GM19035 (cell line): ENCODE results near the gene ZNF423.

ENCODE experiments used
- ATAC-seq: cut with Tn5 transposase; IDR thresholded peaks from one replicate; pipeline ENCODE4 v1.9.1; 2021; ENCODE audit not compliant: unreplicated experiment

ZNF423 gene

DNA sequence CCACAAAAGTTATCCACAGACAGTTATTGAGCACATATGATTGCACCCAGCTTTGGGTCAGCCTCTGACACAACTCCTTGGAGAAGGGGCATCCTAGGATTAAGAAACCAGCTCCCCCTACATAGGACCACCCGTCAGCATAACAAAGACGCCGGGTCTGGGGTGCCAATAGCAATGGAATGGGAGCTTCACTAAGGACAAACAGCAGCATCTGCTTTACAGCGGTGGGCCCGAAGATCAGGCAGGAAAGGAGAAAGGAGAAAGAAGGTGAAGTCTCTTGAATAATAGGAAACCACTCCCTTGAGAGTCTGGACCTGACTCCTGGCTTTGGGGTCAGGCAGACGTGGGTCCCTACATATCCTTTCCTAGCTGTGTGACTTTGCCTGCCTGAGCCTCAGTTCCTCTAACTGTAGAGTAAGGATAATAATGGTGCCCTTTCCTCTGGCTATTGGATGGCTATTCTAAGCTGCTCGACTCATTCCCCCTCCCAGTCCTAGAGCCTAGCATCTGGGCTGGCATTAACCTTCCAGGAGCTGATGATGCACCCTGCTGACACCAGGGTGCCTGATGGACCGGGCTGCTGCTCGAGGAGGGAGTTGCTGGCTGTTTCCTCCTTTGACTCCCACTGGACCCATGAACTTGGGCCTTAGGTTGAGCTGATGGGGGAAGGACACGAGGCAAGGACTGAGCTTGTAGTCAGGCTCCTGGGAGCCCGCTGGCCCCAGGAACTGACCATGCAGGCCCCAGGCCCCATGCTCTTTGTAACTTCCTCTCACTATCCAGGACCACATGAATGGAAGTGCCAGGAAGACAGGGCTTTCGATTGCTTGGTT lies 388.2 kb downstream of the ZNF423 start:
- ATAC-seq = no peak

DNA sequence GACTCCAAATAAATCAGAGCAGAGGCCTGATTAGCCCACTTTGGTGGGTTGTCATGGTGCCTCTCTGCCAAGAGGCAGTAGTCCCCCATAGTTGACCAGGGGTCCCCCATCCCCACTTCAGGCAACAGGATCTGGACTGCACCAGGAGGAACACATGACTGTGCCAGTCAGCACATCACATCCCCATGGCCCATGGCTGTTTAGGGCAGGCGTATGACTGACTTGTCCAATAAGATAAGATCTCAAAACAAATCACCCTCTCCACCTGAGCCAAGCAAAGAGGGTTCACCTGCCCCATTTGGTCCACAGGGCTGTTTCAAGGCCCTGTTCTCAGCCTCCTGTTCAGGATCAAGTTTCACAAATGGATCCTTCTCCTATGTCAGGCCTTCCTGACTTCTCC lies 389.0 kb downstream of the ZNF423 start:
- no peak for ATAC-seq

GRCh38 chr16:49466529-49466831 lies 389.4 kb downstream of the ZNF423 start:
- ATAC-seq = no peak

- ATAC-seq = no peak
These were observed 390.0 kb downstream of the ZNF423 start for GRCh38 chr16:49465661-49466528.

DNA sequence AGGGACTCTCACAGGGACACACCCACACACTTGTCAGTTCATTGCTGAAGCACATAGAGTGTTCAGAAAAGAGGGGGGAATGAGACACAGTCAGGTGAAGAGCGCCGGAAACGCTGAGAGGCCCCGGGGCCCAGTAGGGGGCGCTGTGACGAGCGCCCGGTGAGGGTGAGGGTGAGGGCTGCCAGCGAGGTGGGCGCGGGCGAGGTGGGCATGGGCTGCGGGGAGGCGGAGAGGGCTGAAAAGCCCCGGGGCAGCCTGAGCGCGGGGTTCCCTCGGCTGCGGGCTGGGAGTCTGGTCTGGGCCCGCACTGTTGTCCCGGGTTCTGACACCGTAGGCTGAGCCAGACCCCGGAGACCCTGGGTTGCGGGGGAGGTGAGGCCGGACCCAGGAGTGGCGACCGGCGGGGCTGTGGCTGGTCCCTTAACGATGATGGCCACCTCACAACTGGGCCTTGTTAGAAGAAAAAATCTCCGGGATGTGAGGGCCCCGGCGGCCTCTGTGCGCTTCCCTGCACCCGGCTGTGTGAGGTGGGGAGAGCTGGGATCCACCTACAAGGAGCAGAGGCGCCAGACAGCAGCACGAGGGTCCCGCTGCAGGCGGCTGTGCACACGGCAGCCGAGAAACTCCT lies 390.9 kb downstream of the ZNF423 start:
- ATAC-seq = no peak

DNA sequence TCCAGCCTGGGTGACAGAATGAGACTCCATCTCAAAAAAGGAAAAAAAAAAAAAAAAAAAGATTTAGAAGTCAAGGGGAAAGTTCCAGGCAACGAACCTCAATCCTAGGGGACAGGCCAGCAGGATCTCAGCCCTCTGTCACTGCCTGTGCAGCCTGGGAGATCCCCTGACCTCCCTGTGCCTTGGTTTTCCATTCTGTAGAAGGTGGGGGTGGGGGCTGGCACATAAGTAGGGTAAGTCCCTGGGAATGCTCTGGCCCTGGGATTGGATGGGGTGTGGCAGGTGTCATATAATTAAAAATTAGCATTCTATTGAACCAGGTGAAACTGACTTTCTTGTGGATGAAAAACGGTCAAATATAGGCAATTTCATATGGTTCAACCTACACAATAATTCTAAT lies 391.8 kb downstream of the ZNF423 start:
- ATAC-seq = no peak

DNA sequence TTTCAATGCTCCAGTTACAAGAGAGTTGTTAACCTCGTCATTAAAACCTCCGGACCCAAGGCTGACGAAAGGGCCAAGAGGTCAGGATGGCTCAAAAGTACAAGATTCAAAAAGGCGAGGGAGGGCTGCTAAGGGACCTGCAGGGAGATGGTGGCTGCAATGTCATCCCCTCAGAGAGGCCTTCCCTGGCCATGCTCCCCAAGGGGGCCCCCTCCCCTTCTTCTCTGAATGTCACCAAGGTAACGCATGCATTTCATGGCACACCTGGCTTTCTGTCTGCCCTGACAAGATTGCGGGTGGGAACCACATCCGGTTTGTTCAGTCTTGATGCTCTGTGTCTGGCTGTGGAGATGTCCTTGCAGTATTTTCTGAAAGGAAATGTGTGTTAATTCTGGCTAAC lies 392.4 kb downstream of the ZNF423 start:
- ATAC-seq = peak; percentile 98

DNA sequence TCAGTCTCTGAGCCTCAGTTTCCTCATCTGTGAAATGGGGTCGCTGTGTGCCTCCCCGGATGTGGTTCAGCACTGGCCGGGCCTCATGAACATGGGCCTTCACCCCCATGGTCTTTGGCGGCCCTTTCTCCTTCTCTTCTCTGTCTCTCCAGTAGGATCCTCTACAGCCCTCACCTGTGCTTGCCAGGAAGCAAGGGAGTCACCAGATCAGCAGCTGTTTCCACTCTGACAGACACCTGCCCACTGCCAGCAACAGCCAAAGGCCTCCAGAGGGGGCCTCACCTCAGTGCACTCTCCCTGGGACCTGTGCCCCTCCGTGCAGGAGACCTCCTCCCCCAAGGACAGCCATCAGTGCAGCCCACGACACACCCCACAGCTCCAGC lies 392.9 kb downstream of the ZNF423 start:
- no peak for ATAC-seq

- ATAC-seq = no peak
These were observed 393.4 kb downstream of the ZNF423 start for GRCh38 chr16:49462362-49462988.

- no peak for ATAC-seq
These were observed 394.4 kb downstream of the ZNF423 start for GRCh38 chr16:49461517-49461951.

DNA sequence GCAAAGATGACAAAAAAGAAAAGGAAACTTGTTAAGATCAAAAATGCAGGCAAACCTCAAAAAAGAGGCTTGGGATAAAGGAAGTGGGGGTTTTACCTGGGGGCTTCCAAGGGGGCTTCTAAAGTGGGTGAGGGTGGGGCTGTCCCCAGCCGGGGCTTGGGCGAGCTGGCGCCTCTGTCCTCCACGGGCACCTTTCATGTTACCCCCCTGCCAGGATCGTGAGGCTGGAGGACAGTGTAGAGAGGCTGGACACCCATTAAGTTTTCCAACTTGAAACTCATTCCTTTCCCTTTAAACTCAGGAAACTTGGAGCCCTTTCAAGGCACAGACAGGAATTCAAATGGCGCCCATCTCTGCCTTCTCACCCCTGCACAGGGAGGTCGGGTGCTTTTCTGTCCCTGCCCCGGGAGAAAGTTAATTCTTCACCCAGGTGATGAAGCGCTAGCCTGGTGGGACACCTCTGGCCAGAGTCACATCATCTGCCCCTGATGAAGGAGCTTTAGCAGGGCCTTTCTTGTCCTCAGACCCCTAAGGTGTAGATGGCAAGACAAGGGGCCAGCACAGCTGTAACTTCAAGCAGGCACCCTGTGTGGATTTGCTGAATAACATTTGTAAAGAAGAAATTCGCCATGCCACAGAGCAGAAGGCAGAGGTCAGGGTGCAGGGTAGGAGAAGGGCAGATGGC lies 395.0 kb downstream of the ZNF423 start:
- no peak for ATAC-seq

DNA sequence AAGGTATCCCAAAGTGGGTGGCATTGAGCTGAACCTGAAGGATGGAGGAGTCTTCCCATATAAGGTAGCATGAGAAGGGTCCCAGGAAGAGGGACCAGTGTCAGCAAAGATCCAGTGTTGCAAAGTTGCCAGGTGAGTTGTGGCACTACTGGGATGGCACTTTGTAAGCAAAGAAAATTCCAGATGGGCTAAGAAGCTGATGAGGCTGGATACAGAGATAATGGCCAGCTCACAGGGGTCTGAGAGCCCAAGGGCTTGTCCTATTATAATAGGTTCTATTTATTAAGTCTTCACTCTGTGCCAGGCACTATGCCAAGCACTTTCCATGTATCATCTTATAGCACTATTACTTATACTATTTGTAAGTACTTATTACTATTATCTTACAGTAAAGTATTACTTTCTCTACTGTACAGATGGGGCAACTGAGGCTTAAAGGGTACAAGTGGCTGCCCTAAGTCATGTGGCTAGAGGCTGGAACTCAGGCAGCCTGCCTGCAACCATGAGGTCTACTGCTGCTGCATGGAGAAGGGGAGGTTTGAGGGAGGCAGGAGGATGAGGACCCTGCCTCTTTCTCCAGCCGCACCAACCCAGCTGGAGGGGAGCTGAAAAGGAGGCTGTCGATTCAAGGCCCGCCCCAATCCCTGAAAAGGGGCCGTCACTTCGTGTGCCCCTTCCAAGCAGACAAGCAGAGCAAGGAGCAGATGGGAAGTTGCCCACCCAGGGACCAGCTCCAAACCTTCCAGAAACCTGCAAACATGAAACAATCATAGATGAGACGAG lies 395.8 kb downstream of the ZNF423 start:
- ATAC-seq = no peak

DNA sequence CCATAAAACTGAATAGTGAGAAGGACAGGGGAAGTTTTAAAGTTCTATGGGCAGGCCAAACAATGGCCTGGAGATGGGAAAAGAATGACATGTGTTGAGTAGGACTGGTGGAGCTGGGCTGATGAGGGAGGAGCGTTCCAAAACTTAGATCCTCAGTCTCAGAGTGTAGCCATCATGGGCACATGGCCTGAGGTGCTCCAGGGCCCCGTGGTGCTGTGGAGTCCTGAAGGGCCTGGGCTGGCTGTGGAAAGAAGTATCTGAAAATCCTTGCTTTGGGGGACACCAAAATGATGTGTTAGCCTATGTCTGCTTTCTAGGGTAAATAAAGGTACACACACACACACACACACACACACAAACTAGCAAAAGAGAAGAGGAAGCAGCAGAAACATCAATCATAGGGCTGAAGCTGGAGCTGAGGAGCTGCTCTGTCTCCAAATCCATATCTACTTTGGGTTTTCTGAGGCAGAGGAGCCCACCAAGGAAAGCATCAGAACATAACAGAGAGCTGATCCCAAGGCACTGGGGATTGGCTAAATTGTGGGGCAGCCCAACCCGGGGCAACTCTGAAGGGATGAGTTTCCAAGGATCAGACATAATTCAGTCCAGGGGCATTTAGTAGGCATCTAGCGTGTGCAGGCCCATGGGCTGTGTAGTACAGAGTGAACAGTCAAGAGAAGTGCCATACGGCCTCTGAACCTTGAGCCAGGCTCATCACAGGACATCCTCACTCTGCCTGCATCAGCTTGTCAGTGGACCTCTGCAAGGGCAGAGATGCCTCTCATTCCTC lies 397.1 kb downstream of the ZNF423 start:
- no peak for ATAC-seq

- no peak for ATAC-seq
These were observed 397.7 kb downstream of the ZNF423 start for GRCh38 chr16:49458243-49458642.

- ATAC-seq = no peak
These were observed 398.7 kb downstream of the ZNF423 start for GRCh38 chr16:49457196-49457595.

DNA sequence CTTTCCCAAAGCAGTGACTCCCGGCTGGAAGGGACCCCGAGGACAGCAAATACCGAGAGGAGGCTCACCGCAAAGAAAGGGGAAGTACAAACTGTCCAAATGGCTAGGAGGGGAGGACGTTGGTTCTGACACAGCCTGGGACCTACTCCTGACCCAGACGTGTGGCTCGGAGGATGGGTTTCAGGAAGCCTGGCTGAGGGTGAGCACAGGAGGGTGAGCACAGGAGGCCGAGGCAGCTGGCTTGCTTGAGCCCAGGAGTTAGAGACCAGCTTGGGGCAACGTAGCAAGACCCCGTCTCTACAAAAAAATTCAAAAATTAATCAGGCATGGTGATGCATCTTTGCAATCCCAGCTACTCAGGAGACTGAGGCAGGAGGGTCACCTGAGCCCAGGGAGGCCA lies 399.1 kb downstream of the ZNF423 start:
- no peak for ATAC-seq

- no peak for ATAC-seq
These were observed 399.7 kb downstream of the ZNF423 start for GRCh38 chr16:49455991-49456745.

- no peak for ATAC-seq
These were observed 400.5 kb downstream of the ZNF423 start for GRCh38 chr16:49455181-49455990.
